GM19452 (cell line): ENCODE measurements around the gene PTPRR.

ENCODE experiments used
- ATAC-seq: cut with Tn5 transposase; IDR thresholded peaks from one replicate; pipeline ENCODE4 v1.9.1; 2021; ENCODE audit not compliant: unreplicated experiment

Gene PTPRR, protein sequence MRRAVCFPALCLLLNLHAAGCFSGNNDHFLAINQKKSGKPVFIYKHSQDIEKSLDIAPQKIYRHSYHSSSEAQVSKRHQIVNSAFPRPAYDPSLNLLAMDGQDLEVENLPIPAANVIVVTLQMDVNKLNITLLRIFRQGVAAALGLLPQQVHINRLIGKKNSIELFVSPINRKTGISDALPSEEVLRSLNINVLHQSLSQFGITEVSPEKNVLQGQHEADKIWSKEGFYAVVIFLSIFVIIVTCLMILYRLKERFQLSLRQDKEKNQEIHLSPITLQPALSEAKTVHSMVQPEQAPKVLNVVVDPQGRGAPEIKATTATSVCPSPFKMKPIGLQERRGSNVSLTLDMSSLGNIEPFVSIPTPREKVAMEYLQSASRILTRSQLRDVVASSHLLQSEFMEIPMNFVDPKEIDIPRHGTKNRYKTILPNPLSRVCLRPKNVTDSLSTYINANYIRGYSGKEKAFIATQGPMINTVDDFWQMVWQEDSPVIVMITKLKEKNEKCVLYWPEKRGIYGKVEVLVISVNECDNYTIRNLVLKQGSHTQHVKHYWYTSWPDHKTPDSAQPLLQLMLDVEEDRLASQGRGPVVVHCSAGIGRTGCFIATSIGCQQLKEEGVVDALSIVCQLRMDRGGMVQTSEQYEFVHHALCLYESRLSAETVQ

DNA sequence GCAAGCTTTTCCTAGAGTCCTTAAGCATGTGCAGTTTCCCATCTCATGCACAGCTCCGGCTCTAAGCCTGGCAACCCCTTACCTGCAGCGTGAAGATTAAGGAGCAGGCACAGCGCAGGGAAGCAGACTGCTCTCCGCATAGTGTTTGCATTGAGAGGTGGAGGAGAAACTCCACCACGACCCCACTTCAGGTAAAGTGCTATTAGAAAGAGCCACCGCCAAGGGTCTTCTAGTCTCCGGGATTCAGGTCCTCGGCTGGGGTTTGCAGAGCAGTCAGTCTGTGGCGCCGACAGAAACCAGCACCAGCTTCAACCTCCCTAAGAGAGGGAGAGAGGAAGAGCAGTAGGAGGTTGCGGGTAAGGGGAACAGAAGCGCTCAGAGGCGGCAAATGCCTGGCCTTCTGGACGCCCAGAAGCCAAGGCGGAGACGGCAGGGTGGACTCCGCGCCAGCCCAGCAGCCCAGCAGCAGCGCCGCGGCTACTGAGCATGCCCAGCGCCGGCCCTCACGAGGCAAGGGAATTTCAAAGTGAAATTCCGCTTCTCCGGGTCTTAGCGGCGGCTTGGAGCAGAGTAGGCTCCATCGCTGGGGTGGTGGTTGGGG, at the start of gene PTPRR:
Gene PTPRR, minus strand, starts transcription at position 488 of the 601 bp plus-strand sequence. Its CDS starts 348 bp downstream, at position 140.
- ATAC-seq = no peak

- ATAC-seq = no peak
Observed at GRCh38 chr12:70966996-70967790, 46.7 kb upstream of the PTPRR start.

- ATAC-seq = no peak
Observed at GRCh38 chr12:70966046-70966445, 45.5 kb upstream of the PTPRR start.

GRCh38 chr12:70964867-70965510, 44.5 kb upstream of the PTPRR start:
- ATAC-seq = no peak

DNA sequence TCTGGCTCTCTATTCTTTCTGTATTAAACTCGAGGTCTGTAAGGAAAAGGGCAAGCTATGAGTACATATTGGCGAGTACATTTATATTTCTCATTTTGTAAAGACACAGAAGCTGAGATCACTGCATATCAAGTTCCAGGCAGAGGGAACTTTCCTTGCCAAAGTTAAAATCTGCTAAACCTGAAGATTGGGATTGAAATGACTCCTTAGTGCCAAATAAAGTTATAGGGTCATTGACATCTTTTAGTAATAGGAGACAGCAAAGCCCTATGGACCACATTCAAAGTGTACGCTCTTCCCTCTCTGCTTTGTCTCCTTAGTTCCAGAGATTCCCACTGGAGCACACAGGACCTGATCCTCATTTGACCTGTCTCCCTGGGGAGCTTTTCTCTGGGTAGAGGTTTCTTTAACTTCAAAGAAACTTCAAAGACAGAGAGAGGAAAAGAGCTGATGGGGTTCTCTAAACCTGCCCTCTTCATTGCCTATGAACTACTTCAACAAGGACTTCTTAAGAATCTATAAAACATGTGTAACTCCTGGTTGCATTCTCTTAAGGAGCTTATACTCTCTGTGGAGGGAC, 42.6 kb upstream of the PTPRR start:
- ATAC-seq = no peak

DNA sequence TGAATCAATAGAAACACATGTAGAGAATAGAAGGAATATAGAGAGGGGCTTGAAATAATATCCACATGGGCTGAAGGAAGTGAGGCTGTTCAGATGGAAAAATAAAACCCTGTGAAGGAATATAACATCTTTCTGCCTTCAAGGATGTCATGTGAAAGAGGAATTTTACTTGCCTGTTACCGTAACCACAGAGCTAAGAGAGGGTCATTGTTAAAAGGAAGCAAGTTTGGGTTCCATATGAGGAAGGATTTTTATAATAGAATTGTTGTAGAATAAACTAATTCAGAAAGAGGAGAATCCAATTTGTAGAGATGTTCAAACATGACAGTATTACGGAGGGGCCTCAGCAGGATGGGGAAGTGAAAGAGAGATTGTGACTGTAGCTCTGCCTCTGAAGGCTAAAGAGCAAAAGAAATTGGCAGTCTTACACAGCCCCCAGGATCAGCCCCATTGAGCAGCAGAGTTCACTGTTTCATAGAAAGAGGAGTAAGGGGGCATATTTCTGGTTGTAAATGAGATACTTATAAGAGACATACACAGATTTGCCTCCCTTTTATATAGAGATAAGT, 41.8 kb upstream of the PTPRR start:
- ATAC-seq = no peak

GRCh38 chr12:70960484-70960883, 39.9 kb upstream of the PTPRR start:
- no peak for ATAC-seq

GRCh38 chr12:70955415-70955814, 34.9 kb upstream of the PTPRR start:
- ATAC-seq = no peak

GRCh38 chr12:70950451-70950850, 29.9 kb upstream of the PTPRR start:
- no peak for ATAC-seq

- no peak for ATAC-seq
Observed at GRCh38 chr12:70948976-70949336, 28.4 kb upstream of the PTPRR start.

DNA sequence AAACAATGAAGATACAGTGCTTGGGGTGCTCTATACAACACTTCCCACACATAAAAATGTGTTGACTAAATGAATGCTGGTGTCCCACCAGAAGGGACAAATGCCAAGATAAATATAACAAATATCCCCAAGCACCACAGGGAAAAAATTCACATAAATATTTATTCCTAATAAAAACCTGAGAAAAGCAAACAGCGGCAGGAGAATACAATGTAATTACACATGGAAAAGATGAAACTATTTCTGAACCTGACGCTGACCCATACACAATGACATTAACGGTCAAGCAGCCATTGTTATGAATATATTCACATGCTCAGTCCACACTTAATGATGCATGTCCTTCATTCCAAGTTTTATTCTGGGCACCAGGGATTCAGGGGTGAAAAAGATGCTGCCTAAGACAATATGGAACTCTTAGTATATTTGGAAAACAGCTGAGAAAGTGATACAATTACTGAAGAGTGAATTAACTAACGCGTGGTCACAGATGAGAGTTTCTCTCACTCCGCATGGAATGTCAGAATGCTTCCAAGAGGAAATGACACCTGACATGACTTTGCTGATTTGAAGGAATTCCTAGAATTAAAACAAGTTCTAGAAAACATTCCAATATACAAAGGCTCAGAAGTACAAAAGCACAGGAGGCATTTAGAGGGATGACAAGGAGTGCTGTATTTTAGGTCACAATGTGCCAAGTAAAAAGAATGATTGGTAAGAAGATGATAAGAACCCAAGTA, 27.9 kb upstream of the PTPRR start:
- ATAC-seq = no peak

DNA sequence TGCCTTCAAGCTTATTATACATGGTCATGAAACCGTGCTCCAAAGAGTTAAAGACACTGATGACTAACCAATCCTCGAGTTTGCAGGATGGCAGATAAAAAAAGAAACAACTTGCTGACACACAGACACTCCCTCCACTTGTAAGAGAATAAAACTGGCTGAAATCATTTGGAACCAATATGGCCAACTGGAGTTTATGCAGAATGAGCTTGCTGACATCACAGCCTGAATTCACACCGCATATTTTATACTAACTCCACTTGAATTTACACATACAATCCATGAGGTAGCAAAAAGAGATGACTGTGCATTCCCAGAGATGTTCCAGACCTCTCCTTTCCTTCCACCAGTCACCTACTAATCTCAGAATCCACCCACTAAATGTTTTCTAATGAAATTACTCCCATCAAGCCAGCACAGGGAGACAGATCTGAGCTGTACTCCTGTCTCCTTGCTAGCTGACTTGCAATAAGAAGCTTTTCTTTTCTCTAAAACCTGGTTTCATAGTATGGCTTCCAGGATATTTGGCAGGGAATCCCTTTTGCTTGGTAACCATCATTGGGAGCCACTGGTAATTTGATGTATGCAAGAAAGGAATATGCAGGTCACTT, 15.8 kb upstream of the PTPRR start:
- no peak for ATAC-seq

- no peak for ATAC-seq
Observed at GRCh38 chr12:70933133-70933532, 12.6 kb upstream of the PTPRR start.

DNA sequence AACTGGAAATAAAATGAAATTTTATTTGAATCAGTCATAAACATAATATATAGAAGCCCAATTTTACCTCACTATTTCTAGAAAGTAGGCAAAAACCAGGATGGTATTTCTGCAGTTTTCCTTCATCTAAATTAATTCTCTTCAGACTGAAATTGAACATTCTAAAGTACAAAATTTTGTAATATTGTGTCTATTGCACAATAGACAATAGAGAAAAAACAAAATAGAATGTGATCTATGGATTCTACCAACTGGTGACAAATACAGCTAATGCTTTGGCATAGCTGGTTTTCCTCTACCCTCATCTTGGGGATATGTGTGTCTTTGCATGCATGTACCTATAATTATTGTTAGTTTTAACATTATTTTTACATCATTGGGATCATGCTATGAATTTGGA, 8.5 kb upstream of the PTPRR start:
- no peak for ATAC-seq

DNA sequence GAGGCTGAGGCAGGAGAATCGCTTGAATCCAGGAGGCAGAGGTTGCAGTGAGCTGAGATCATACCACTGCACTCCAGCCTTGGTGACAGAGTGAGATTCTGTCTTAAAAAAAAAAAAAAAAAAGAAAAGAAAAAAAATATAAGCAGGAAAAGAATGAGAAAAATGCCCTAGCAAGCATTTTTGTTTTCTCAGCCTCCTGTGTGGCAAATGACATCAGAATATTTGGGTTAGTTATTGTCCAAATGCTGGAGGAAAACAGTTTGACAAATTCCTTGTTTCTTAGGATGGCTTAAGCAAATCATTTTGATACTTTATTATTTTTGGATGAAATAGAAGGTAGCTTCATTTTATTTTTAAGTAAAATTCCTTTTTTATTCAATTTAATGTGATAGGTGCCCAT, 7.5 kb upstream of the PTPRR start:
- ATAC-seq = no peak

DNA sequence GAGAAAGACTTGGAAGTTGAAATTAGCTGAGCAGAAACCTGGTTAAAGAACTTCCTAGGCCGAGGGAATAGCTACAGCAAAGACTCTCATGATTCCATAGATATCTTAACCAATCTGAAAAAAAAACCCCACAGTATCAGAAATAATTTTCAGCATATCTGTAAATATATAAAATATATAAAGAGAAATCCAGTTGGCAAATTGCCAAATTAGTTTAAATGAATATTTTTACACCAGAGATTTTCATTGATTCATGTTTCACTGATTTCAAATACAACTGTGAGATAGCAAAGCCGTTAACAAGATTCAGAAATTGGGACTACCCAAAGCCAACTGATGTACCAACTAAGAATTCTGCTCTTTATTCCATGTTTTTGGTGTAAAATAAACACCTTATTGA, 6.8 kb upstream of the PTPRR start:
- ATAC-seq = no peak

GRCh38 chr12:70925539-70925938, 5.0 kb upstream of the PTPRR start:
- no peak for ATAC-seq

DNA sequence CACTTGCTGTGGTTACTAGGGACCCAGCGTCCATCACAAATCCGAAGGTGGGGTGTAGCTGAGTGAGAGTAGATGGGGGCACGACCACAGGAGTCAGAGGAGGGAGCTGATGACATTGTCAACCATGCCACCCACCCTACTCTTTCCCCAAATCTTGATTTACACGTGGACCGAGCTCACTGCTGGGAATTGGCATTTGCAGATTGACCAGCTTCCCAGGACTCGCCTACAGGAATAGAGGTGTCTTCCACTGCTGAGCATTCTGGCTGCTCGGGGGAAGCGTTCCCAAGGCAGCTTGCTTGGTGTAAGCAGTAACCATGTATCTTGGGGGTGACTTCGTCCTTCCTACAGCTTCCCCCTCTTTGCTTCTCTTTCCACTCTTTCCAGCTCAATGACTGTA, 353 bp upstream of the PTPRR start:
- no peak for ATAC-seq

GRCh38 chr12:70919597-70920035, 922 bp downstream of the PTPRR start:
- ATAC-seq = no peak
